Liver (tissue), 9 donors: ENCODE results near the gene TPRN. TPM values are rescaled to one million over a fixed set of nuclear protein-coding genes. Genes with fewer than 3 reads are reported as not detected.

Experiments
- DNase-seq: peaks from one replicate; pipeline ENCODE4 v3.0.0-alpha.2; 2017; ENCODE audit warnings: low spot score
- H3K27ac ChIP-seq, 2 donors: one replicate each; pipeline ENCODE4 v1.7.0; 2013; ENCODE audit warnings: inconsistent platforms in 2 of 2, low read length in 2 of 2, control low read depth in 1 of 2, low read depth in 1 of 2, mild to moderate bottlenecking in 1 of 2
- H3K27me3 ChIP-seq, 4 donors: one replicate each; pipeline versions ENCODE4 v1.6.1 to v1.7.0; 2013; ENCODE audit warnings: low read length in 3 of 4, inconsistent platforms in 1 of 4, mild to moderate bottlenecking in 1 of 4, moderate library complexity in 1 of 4; ENCODE audit not compliant: control insufficient read depth in 4 of 4, insufficient read depth in 4 of 4
- H3K36me3 ChIP-seq, 4 donors: one replicate each; pipeline versions ENCODE4 v1.6.1 to v1.7.0; 2013; ENCODE audit warnings: low read length in 3 of 4, mild to moderate bottlenecking in 3 of 4, low read depth in 1 of 4, moderate library complexity in 1 of 4; ENCODE audit not compliant: control insufficient read depth in 4 of 4, insufficient read depth in 3 of 4
- H3K4me1 ChIP-seq, 4 donors: one replicate each; pipeline versions ENCODE4 v1.6.1 to v1.7.0; 2013; ENCODE audit warnings: low read length in 3 of 4, mild to moderate bottlenecking in 3 of 4, moderate library complexity in 1 of 4; ENCODE audit not compliant: control insufficient read depth in 4 of 4, insufficient read depth in 4 of 4
- H3K4me3 ChIP-seq, 3 donors: one replicate each; pipeline versions ENCODE4 v1.6.1 to v1.7.0; 2013; ENCODE audit warnings: low read length in 3 of 3, control low read depth in 1 of 3, low read depth in 1 of 3, mild to moderate bottlenecking in 1 of 3
- H3K9ac ChIP-seq, 2 donors: one replicate each; pipeline ENCODE4 v1.7.0; 2013; ENCODE audit warnings: low read length in 2 of 2, mild to moderate bottlenecking in 2 of 2, moderate library complexity in 2 of 2, control low read depth in 1 of 2, low read depth in 1 of 2
- H3K9me3 ChIP-seq, 4 donors: one replicate each; pipeline versions ENCODE4 v1.6.1 to v1.7.0; 2013; ENCODE audit warnings: low read length in 3 of 4; ENCODE audit not compliant: control insufficient read depth in 4 of 4
- CTCF ChIP-seq: fragments of 150-350 bp; IDR thresholded peaks from 2 replicates; pipeline ENCODE4 v1.5.1; 2017; ENCODE audit warnings: improper control_type of control experiment, low read depth, low read length; ENCODE audit not compliant: missing input control
- FOXA2 ChIP-seq: IDR thresholded peaks from 2 replicates; pipeline ENCODE4 v1.6.1; 2016; ENCODE audit warnings: antibody characterized with exemption
- GABPA ChIP-seq, 2 donors: IDR thresholded peaks in 1 of 2; conservative IDR thresholded peaks in 1 of 2; 2 replicates each; pipeline ENCODE4 v1.6.1; 2016; ENCODE audit warnings: antibody characterized with exemption in 2 of 2, mild to moderate bottlenecking in 1 of 2, moderate library complexity in 1 of 2
- HNF4G ChIP-seq: IDR thresholded peaks from 2 replicates; pipeline ENCODE4 v1.6.1; 2016; ENCODE audit warnings: antibody characterized with exemption
- NR2F2 ChIP-seq: IDR thresholded peaks from 2 replicates; pipeline ENCODE4 v1.6.1; 2016; ENCODE audit warnings: antibody characterized with exemption
- REST ChIP-seq: IDR thresholded peaks from 2 replicates; pipeline ENCODE4 v1.6.1; 2016; ENCODE audit warnings: antibody characterized with exemption, mild to moderate bottlenecking
- RXRA ChIP-seq, 2 donors: IDR thresholded peaks; 2 replicates each; pipeline ENCODE4 v1.6.1; 2017 to 2018; ENCODE audit warnings: antibody characterized with exemption in 2 of 2, mild to moderate bottlenecking in 1 of 2
- SP1 ChIP-seq: IDR thresholded peaks from 2 replicates; pipeline ENCODE4 v1.6.1; 2018; ENCODE audit warnings: antibody characterized with exemption, mild to moderate bottlenecking
- YY1 ChIP-seq: IDR thresholded peaks from 2 replicates; pipeline ENCODE4 v1.6.1; 2016; ENCODE audit warnings: antibody characterized with exemption, mild to moderate bottlenecking
- WGBS: extraction: QIAGEN DNeasy Blood & Tissue Kit; methylation state at CpG from one replicate; pipeline ENCODE4 v1.1.7; 2013; 5-methylcytosine and 5-hydroxymethylcytosine counted together
- polyA plus RNA-seq, 2 donors: library from polyadenylated mRNA; stranded (reverse) in 1 of 2; unstranded in 1 of 2; fragments of 200-250 nt in 1 of 2; fragments of >200 nt in 1 of 2; fragmentation: Nextera tagmentation in 1 of 2; extraction: Ambion mirVana in 1 of 2; gene quantifications; one replicate each; pipeline versions ENCODE4 v1.2.1 to v1.2.3, GENCODE V29; 2013 to 2015
- total RNA-seq, 2 donors: library from RNA; depleted of rRNA; stranded (reverse); fragments of >200 nt; gene quantifications; one replicate each; pipeline ENCODE4 v1.2.3, GENCODE V29; 2014
- donor health status: healthy.
- donor health status: healthy.
- donor health status: healthy.
- donor health status: healthy.
- donor health status: healthy.

The TPRN gene
- total and polyA plus RNA-seq, 4 donors, result 5.4 to 20.1 (median 11.1) TPM

GRCh38 chr9:137157618-137158415 is 42.7 kb downstream of the TPRN start:
- WGBS, result 67% methylated on average over 19 of the region's 19 CpGs
- DNase-seq, result no peak

GRCh38 chr9:137156567-137157375 is 43.8 kb downstream of the TPRN start:
- Histone ChIP-seq H3K4me1 (no peaks in the 10 kb centered on the region), H3K4me3 (no peak overlapping the region), H3K36me3 (no peaks in the 10 kb centered on the region), H3K9ac (no peak overlapping the region), H3K9me3 (no peaks in the 10 kb centered on the region), H3K27me3 (peaks cover 0 to 9% (median 6%) of the 10 kb centered on the region in 4 donors), H3K27ac (no peak overlapping the region)
- peak; percentile 85 for DNase-seq
- WGBS, result 8% methylated on average over 65 of the region's 65 CpGs
- TF ChIP-seq REST, result no peak
- no peak for TF ChIP-seq NR2F2
- no peak for TF ChIP-seq GABPA (IDR thresholded peaks at IDR 0.05 in 1 of 2, conservative IDR thresholded peaks at IDR 0.05 in 1 of 2)
- TF ChIP-seq FOXA2, result no peak

More at GRCh38 chr9:137157618-137158415, 42.7 kb downstream of the TPRN start:
- Histone ChIP-seq H3K27me3 (peaks cover 0 to 9% (median 6%) of the 10 kb centered on the region in 4 donors), H3K4me1 (peaks cover 0 to 5% (median 0%) of the 10 kb centered on the region in 4 donors), H3K4me3 (no peak overlapping the region), H3K9ac (no peak overlapping the region), H3K27ac (no peak overlapping the region), H3K9me3 (no peaks in the 10 kb centered on the region), H3K36me3 (no peaks in the 10 kb centered on the region)
- TF ChIP-seq YY1, result no peak
- no peak for TF ChIP-seq SP1
- TF ChIP-seq RXRA (IDR thresholded peaks at IDR 0.05), result no peak
- no peak for TF ChIP-seq HNF4G
- TF ChIP-seq CTCF, result no peak
- TF ChIP-seq REST, result no peak
- no peak for TF ChIP-seq NR2F2
